K562 treated with DMSO at 1 percent for 12 hours (cell line): ENCODE measurements around the gene ZNF165. TPM values are rescaled to one million over a fixed set of nuclear protein-coding genes. Genes with fewer than 3 reads are reported as not detected.

Experiments
- total RNA-seq: library from RNA; unstranded; fragments of 300-600 nt; gene quantifications from 2 replicates; pipeline ENCODE4 v1.2.3, GENCODE V29; 2022; ENCODE audit not compliant: insufficient read depth

ZNF165 gene
- 3.2 and 4.5 TPM in 2 replicates for total RNA-seq

GRCh38 chr6:28080381-28080630 lies at the start of gene ZNF165:
Gene ZNF165 (plus strand): TSS chr6:28080568. CDS start chr6:28085481, 4,913 bp downstream.

GRCh38 chr6:28124350-28124970 lies 44.1 kb downstream of the ZNF165 start, which contains the start of gene ZSCAN16:
Gene ZSCAN16 (plus strand): TSS chr6:28124609. CDS start chr6:28125444, 835 bp downstream.

Other genes starting within 250 kb of the ZNF165 start
- gene OR2B2, start 168.2 kb upstream of the ZNF165 start, total RNA-seq = not detected in 2 replicates
- gene OR2B6, start 123.3 kb upstream of the ZNF165 start, total RNA-seq = 2.0 and 3.8 TPM in 2 replicates
- not detected in 2 replicates for gene ZSCAN16, start 44.0 kb downstream of the ZNF165 start, total RNA-seq
- 3.5 and 28.3 TPM in 2 replicates for gene ZKSCAN8, start 61.3 kb downstream of the ZNF165 start, total RNA-seq
- gene ZSCAN9, start 144.7 kb downstream of the ZNF165 start, total RNA-seq = 13.6 and 25.6 TPM in 2 replicates
- 6.5 and 9.5 TPM in 2 replicates for gene ZKSCAN4, start 171.7 kb downstream of the ZNF165 start, total RNA-seq
- gene NKAPL, start 178.7 kb downstream of the ZNF165 start, total RNA-seq = not detected in 2 replicates
- gene ZSCAN26, start 186.6 kb downstream of the ZNF165 start, total RNA-seq = 4.7 and 7.2 TPM in 2 replicates
- 7.6 and 14.5 TPM in 2 replicates for gene PGBD1, start 201.0 kb downstream of the ZNF165 start, total RNA-seq